ENCODE measurements around the gene RAB28. TPM values are rescaled to one million over a fixed set of nuclear protein-coding genes. Genes with fewer than 3 reads are reported as not detected.

RAB28 gene
- total RNA-seq, 1 donor from 2014 or later: 16.2 TPM

- Mint-ChIP-seq H3K4me1 (ENCODE audit: unreplicated experiment) (no peaks in the 10 kb centered on the region), H3K27ac (ENCODE audit: unreplicated experiment) (no peak overlapping the region), H3K27me3 (ENCODE audit: unreplicated experiment) (no peaks in the 10 kb centered on the region), H3K36me3 (ENCODE audit: unreplicated experiment) (peaks cover 2% of the 10 kb centered on the region), H3K9me3 (ENCODE audit: unreplicated experiment) (no peaks in the 10 kb centered on the region), H3K4me3 (ENCODE audit: unreplicated experiment) (no peak overlapping the region)
- TF ChIP-seq, protein P1, sequence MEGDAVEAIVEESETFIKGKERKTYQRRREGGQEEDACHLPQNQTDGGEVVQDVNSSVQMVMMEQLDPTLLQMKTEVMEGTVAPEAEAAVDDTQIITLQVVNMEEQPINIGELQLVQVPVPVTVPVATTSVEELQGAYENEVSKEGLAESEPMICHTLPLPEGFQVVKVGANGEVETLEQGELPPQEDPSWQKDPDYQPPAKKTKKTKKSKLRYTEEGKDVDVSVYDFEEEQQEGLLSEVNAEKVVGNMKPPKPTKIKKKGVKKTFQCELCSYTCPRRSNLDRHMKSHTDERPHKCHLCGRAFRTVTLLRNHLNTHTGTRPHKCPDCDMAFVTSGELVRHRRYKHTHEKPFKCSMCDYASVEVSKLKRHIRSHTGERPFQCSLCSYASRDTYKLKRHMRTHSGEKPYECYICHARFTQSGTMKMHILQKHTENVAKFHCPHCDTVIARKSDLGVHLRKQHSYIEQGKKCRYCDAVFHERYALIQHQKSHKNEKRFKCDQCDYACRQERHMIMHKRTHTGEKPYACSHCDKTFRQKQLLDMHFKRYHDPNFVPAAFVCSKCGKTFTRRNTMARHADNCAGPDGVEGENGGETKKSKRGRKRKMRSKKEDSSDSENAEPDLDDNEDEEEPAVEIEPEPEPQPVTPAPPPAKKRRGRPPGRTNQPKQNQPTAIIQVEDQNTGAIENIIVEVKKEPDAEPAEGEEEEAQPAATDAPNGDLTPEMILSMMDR (IDR thresholded peaks at IDR 0.05): no peak
- DNase-seq (ENCODE audit: extremely low spot score, unreplicated experiment): no peak
Measured at GRCh38 chr4:13359809-13360208, 124.3 kb downstream of the RAB28 start.

DNA sequence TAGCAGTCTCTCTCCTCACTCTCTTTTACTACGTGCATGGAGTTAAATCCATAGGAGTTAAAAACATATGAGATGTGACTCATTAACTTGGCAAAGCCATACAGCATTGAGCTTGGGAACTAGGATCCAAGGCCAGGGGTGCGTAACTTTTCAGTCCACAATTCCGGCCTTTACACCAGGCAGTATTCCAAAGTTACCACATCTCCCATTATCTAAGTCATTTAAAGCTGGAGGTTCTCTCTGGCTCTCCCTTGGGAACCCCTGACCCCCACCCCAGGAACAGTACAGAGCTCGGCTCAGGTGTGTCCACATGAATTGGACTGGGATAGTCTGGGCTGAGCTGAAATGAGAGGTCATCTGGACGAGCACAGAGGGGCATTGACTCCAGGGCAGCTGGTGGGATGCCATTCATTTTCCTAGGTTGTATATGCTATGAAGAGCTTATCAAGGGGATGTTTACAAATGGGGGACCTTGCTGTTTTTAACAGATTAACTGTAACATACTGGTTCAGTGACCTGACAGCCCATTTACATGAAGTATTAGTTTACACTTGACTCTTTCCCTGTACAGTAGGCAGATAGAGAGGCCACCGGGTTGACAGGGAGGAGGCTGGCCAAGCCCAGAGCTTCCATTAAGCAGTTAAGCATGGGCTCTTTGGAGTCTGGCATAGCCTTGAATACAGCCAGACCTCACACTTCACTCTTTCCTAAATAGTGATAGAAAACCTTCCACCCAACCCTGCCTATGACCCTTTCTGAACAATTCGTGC is 128.8 kb downstream of the RAB28 start:
- no peak overlapping the region for H3K27ac Mint-ChIP-seq (ENCODE audit: unreplicated experiment)
- no peaks in the 10 kb centered on the region for H3K27me3 Mint-ChIP-seq (ENCODE audit: unreplicated experiment)
- H3K36me3 Mint-ChIP-seq (ENCODE audit: unreplicated experiment): peaks cover 5% of the 10 kb centered on the region
- H3K9me3 Mint-ChIP-seq (ENCODE audit: unreplicated experiment): peaks cover 6% of the 10 kb centered on the region
- TF ChIP-seq, protein P1 (IDR thresholded peaks at IDR 0.05): no peak
- no peaks in the 10 kb centered on the region for H3K4me1 Mint-ChIP-seq (ENCODE audit: unreplicated experiment)
- no peak for DNase-seq (ENCODE audit: extremely low spot score, unreplicated experiment)
- no peak overlapping the region for H3K4me3 Mint-ChIP-seq (ENCODE audit: unreplicated experiment)

GRCh38 chr4:13349096-13349495 is 135.0 kb downstream of the RAB28 start:
- Mint-ChIP-seq H3K4me3 (ENCODE audit: unreplicated experiment) (no peak overlapping the region), H3K27me3 (ENCODE audit: unreplicated experiment) (no peaks in the 10 kb centered on the region), H3K36me3 (ENCODE audit: unreplicated experiment) (peaks cover 5% of the 10 kb centered on the region), H3K9me3 (ENCODE audit: unreplicated experiment) (peaks cover 10% of the 10 kb centered on the region), H3K27ac (ENCODE audit: unreplicated experiment) (no peak overlapping the region), H3K4me1 (ENCODE audit: unreplicated experiment) (no peaks in the 10 kb centered on the region)
- TF ChIP-seq, protein P1 (IDR thresholded peaks at IDR 0.05): no peak
- DNase-seq (ENCODE audit: extremely low spot score, unreplicated experiment): no peak

- Mint-ChIP-seq H3K4me3 (ENCODE audit: unreplicated experiment) (no peak overlapping the region), H3K4me1 (ENCODE audit: unreplicated experiment) (no peaks in the 10 kb centered on the region), H3K36me3 (ENCODE audit: unreplicated experiment) (peaks cover 5% of the 10 kb centered on the region), H3K27me3 (ENCODE audit: unreplicated experiment) (no peaks in the 10 kb centered on the region), H3K27ac (ENCODE audit: unreplicated experiment) (no peak overlapping the region), H3K9me3 (ENCODE audit: unreplicated experiment) (peaks cover 10% of the 10 kb centered on the region)
- no peak for DNase-seq (ENCODE audit: extremely low spot score, unreplicated experiment)
- TF ChIP-seq, protein P1 (IDR thresholded peaks at IDR 0.05): no peak
Measured at GRCh38 chr4:13348216-13348615, 135.9 kb downstream of the RAB28 start.

DNA sequence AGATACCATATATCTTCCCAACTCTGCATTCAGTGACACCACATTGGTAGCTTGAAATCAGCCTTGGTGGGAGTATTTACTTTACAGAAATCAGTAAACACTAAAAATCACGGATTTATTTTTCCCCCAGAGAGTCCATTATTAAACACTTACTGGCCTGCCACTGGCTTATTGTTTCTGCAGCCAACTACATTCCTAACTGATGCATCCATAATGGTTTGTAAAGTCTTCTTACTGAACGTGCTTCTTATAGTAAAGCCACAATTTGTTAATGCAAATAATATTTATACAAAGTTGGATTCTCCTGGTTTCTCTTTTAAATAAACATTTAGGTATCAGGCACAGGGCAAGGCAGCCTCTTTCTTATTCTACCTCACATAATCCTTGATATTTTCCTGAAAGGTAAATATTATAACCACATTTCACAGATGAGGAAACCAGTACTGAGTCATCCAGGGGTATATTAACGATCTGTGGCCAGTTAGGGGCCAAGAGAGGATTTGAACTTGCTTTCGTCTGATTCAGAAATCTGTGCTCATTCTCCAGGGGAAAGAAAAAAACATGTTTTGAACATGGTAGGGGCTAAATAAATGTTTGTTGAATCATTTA is 136.5 kb downstream of the RAB28 start:
- Mint-ChIP-seq H3K9me3 (ENCODE audit: unreplicated experiment) (peaks cover 6% of the 10 kb centered on the region), H3K4me1 (ENCODE audit: unreplicated experiment) (no peaks in the 10 kb centered on the region), H3K27ac (ENCODE audit: unreplicated experiment) (no peak overlapping the region), H3K4me3 (ENCODE audit: unreplicated experiment) (no peak overlapping the region), H3K27me3 (ENCODE audit: unreplicated experiment) (no peaks in the 10 kb centered on the region), H3K36me3 (ENCODE audit: unreplicated experiment) (peaks cover 2% of the 10 kb centered on the region)
- DNase-seq (ENCODE audit: extremely low spot score, unreplicated experiment): no peak
- TF ChIP-seq, protein P1 (IDR thresholded peaks at IDR 0.05): no peak

Data from osteocyte (in vitro differentiated cells).